Left ventricle myocardium inferior (tissue), 1 donor: Measurements from ENCODE around the gene PPY. TPM values are rescaled to one million over a fixed set of nuclear protein-coding genes. Genes with fewer than 3 reads are reported as not detected.

ENCODE experiments used
- DNase-seq: peaks from one replicate; pipeline ENCODE4 v3.0.0-alpha.2; 2020
- H3K27ac ChIP-seq: fragments of 200-600 bp; replicated peaks from 2 replicates; pipeline ENCODE4 v1.8.0; 2021
- H3K27me3 ChIP-seq: fragments of 200-600 bp; 2 replicates; pipeline ENCODE4 v1.8.0; 2021; ENCODE audit warnings: low read depth
- H3K36me3 ChIP-seq: fragments of 200-600 bp; 2 replicates; pipeline ENCODE4 v1.8.0; 2021
- H3K4me1 ChIP-seq: fragments of 200-600 bp; 2 replicates; pipeline ENCODE4 v1.8.0; 2021
- H3K4me3 ChIP-seq: fragments of 200-600 bp; 2 replicates; pipeline ENCODE4 v1.8.0; 2021; ENCODE audit warnings: mild to moderate bottlenecking, moderate library complexity
- H3K9me3 ChIP-seq: fragments of 200-600 bp; replicated peaks from 2 replicates; pipeline ENCODE4 v1.8.0; 2021
- CTCF ChIP-seq: fragments of 200-600 bp; IDR thresholded peaks from 2 replicates; pipeline ENCODE4 v1.8.0; 2021; ENCODE audit warnings: antibody characterized with exemption, mild to moderate bottlenecking, borderline replicate concordance
- intact Hi-C: fragments of 100-400 bp; cut with micrococcal nuclease; formaldehyde crosslinking; loops from one replicate; pipeline ENCODE4 v1.11.0; 2022
- long read RNA-seq: library from polyadenylated mRNA; unstranded; transcript quantifications from one replicate; pipeline ENCODE4 v2.0.0, GENCODE V29; 2021
- total RNA-seq: library from RNA; stranded (reverse); fragmentation: NEBNext Ultra II Directional; extraction: Animal tissue kit (Norgen Biotek cat#: 25700); gene quantifications from one replicate; pipeline ENCODE4 v1.2.1, GENCODE V29; 2021
- donor health status: DM: no; HTN: yes; CAD: no; lungs with severe emphysema.

PPY gene
- total RNA-seq = not detected
- long read RNA-seq = 0 reads

GRCh38 chr17:43942051-43942685 lies at the start of gene PPY:
PPY (minus strand) TSS chr17:43942476; CDS start chr17:43941654, 822 bp downstream.
- no peak for TF ChIP-seq CTCF
- peaks cover 43% of the 10 kb centered on the region for H3K27me3 ChIP-seq
- no peak for DNase-seq
- intact Hi-C loops = loop anchor here (10.0 kb wide), 1 partner anchor 53 kb away; no protein-coding TSS in a partner anchor
- H3K36me3 ChIP-seq = no peaks in the 10 kb centered on the region
- H3K27ac ChIP-seq = no peak within 1 kb of the TSS
- H3K9me3 ChIP-seq = no peaks in the 10 kb centered on the region
- no peak within 1 kb of the TSS for H3K4me3 ChIP-seq
- peaks cover 6% of the 10 kb centered on the region for H3K4me1 ChIP-seq

GRCh38 chr17:43988301-43988700 lies 46.0 kb upstream of the PPY start:
- Histone ChIP-seq H3K4me3 (no peak overlapping the region), H3K27ac (no peak overlapping the region), H3K36me3 (no peaks in the 10 kb centered on the region), H3K9me3 (no peaks in the 10 kb centered on the region), H3K27me3 (peaks cover 41% of the 10 kb centered on the region), H3K4me1 (peaks cover 31% of the 10 kb centered on the region)
- TF ChIP-seq CTCF = no peak
- no peak for DNase-seq
- intact Hi-C loops = no loop called here

GRCh38 chr17:43987131-43988021 lies 45.1 kb upstream of the PPY start:
- H3K4me1 ChIP-seq = peaks cover 32% of the 10 kb centered on the region
- no peak for DNase-seq
- no peak overlapping the region for H3K4me3 ChIP-seq
- intact Hi-C loops = no loop called here
- H3K27ac ChIP-seq = peak overlapping the region; percentile 64
- H3K36me3 ChIP-seq = no peaks in the 10 kb centered on the region
- TF ChIP-seq CTCF = no peak
- H3K27me3 ChIP-seq = peaks cover 48% of the 10 kb centered on the region
- H3K9me3 ChIP-seq = no peaks in the 10 kb centered on the region

DNA sequence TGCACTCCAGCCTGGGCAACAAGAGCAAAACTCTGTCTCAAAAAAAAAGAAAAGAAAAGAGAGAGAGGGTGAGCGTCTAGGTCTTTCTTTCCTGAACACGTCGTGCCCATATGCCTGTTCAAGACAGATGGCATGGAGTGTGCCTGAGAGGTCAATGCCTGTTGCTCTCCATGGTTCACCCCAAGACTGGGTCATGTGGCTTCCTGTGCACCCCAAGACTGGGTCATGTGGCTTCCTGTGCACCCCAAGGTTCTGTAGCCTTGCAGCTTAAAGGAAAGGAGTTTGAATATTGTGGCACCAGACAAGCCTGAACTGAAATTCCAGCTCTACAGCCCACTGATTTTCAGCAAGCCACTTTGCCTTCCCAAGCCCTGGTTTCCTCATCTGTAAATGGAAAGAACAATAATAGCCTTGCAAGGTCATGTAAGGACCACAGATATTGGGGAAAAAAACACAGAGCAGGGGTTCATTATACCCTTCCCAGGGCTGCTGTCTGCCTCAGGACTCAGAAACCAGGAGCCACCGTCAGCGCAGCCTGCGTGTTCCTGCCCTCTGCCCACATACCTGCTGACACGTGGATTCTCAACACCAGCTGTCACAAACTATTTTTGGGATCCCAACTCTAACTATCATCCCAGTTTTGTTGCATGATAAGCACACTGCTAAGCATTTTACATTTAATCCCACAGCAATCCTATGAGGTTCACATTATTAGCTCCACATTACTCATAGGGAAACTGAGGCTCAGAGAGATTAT lies 44.1 kb upstream of the PPY start:
- Histone ChIP-seq H3K4me1 (peaks cover 32% of the 10 kb centered on the region), H3K27ac (peak overlapping the region; percentile 64), H3K9me3 (no peaks in the 10 kb centered on the region), H3K36me3 (no peaks in the 10 kb centered on the region), H3K4me3 (no peak overlapping the region), H3K27me3 (peaks cover 54% of the 10 kb centered on the region)
- no peak for DNase-seq
- TF ChIP-seq CTCF = no peak
- intact Hi-C loops = no loop called here

- no peaks in the 10 kb centered on the region for H3K36me3 ChIP-seq
- no peaks in the 10 kb centered on the region for H3K9me3 ChIP-seq
- intact Hi-C loops = no loop called here
- TF ChIP-seq CTCF = no peak
- H3K27ac ChIP-seq = no peak overlapping the region
- H3K4me1 ChIP-seq = peaks cover 32% of the 10 kb centered on the region
- H3K4me3 ChIP-seq = peak overlapping the region; percentile 68
- H3K27me3 ChIP-seq = peaks cover 54% of the 10 kb centered on the region
- no peak for DNase-seq
These were observed 42.2 kb upstream of the PPY start for GRCh38 chr17:43984521-43984920.
